HepG2 (cell line): ENCODE results near the gene LRBA. TPM values are rescaled to one million over a fixed set of nuclear protein-coding genes. Genes with fewer than 3 reads are reported as not detected.

ENCODE experiments used
- ATAC-seq: fragments of 200-7000 bp; cut with Tn5 transposase; 3 replicates; pipeline ENCODE4 v1.9.1; 2020; ENCODE audit warnings: mild to moderate bottlenecking, moderate library complexity
- BruUV-seq: library from RNA; stranded (reverse); fragments of 400-500 nt; replicated peaks from 2 replicates; lab custom pipeline; 2021; lab: Mats Ljungman, UMichigan
- CTCF ChIA-PET: fragments of 300-600 bp; formaldehyde crosslinking; extraction: SDS; loops from one replicate; lab custom pipeline; 2021; ENCODE audit warnings: low total read pairs, inconsistent platforms, low intra/inter-chr PET ratio; lab: Yijun Ruan, JAX
- POLR2A ChIA-PET: fragments of 350-600 bp; sonication (Branson Sonifier 250); formaldehyde crosslinking; loops from one replicate; lab custom pipeline; 2020; ENCODE audit warnings: antibody characterized with exemption, inconsistent platforms; lab: Yijun Ruan, JAX
- DNase-seq: peaks from one replicate; pipeline ENCODE4 v3.0.0-alpha.2; 2015; ENCODE audit warnings: low spot score
- FAIRE-seq: peaks from 3 replicates; lab custom pipeline; 2011; peaks lifted over from hg19 to GRCh38; lab: Jason Lieb, UNC
- H2AFZ ChIP-seq: one replicate; pipeline ENCODE4 v1.6.1; 2011; ENCODE audit warnings: low read length, inconsistent platforms
- H3K27ac ChIP-seq: fragments of 300-600 bp; 3 replicates; pipeline ENCODE4 v1.8.0; 2011; ENCODE audit warnings: mixed run types, mild to moderate bottlenecking, mixed read lengths, low read length, inconsistent platforms; ENCODE audit not compliant: insufficient read depth; ENCODE audit errors: extremely low read length
- H3K27me3 ChIP-seq, 2 experiments: fragments of 200-600 bp in 1 of 2; 2 replicates in 1 of 2; 3 replicates in 1 of 2; pipeline versions ENCODE4 v1.6.0 to v1.8.0; 2011; ENCODE audit warnings: low read length in 2 of 2, mild to moderate bottlenecking in 2 of 2, moderate library complexity in 2 of 2, inconsistent platforms in 1 of 2; ENCODE audit not compliant: insufficient read depth in 2 of 2, control insufficient read depth in 1 of 2
- H3K36me3 ChIP-seq, 2 experiments: fragments of 200-600 bp in 1 of 2; replicated peaks in 1 of 2; 2 replicates in 1 of 2; 3 replicates in 1 of 2; pipeline versions ENCODE4 v1.5.1 to v1.8.0; 2011; ENCODE audit warnings: low read length in 2 of 2, inconsistent platforms in 1 of 2; ENCODE audit not compliant: insufficient read depth in 2 of 2, control insufficient read depth in 1 of 2
- H3K4me1 ChIP-seq: 2 replicates; pipeline ENCODE4 v1.5.1; 2012; ENCODE audit warnings: low read length, inconsistent platforms; ENCODE audit not compliant: insufficient read depth
- H3K4me2 ChIP-seq: 2 replicates; pipeline ENCODE4 v1.6.0; 2011; ENCODE audit warnings: low read depth, low read length, inconsistent platforms
- H3K4me3 ChIP-seq, 3 experiments: fragments of 200-600 bp in 1 of 3; sonication (generic), shearing (Covaris generic) in 1 of 3; replicated peaks in 1 of 3; 2 replicates each; pipeline ENCODE4 v1.5.1; 2011 to 2016; ENCODE audit warnings: low read length in 3 of 3, inconsistent platforms in 2 of 3, low read depth in 2 of 3, mild to moderate bottlenecking in 2 of 3, control low read depth in 1 of 3, mixed read lengths in 1 of 3; ENCODE audit not compliant: insufficient read depth in 1 of 3
- H3K79me2 ChIP-seq: one replicate; pipeline ENCODE4 v1.6.1; 2011; ENCODE audit warnings: low read length, inconsistent platforms; ENCODE audit not compliant: insufficient read depth
- H3K9ac ChIP-seq: 2 replicates; pipeline ENCODE4 v1.6.0; 2011; ENCODE audit warnings: mild to moderate bottlenecking, low read depth, low read length, inconsistent platforms; ENCODE audit not compliant: insufficient read depth
- H3K9me3 ChIP-seq: 2 replicates; pipeline ENCODE4 v1.5.1; 2012; ENCODE audit warnings: mild to moderate bottlenecking, low read length
- H4K20me1 ChIP-seq: 2 replicates; pipeline ENCODE4 v1.6.0; 2011; ENCODE audit warnings: inconsistent platforms, mild to moderate bottlenecking, low read length, moderate library complexity; ENCODE audit not compliant: insufficient read depth
- BCLAF1 ChIP-seq: fragments of 450-650 bp; IDR thresholded peaks from 2 replicates; pipeline ENCODE4 v1.6.1; 2017; ENCODE audit warnings: mild to moderate bottlenecking
- CERS6 ChIP-seq: sonication (generic); formaldehyde crosslinking; IDR thresholded peaks from 2 replicates; pipeline ENCODE4 v1.5.0; 2020; ENCODE audit warnings: missing genetic modification reagents
- ZBTB26 ChIP-seq: IDR thresholded peaks from 2 replicates; pipeline ENCODE4 v1.6.1; 2016; ENCODE audit warnings: missing compliant biosample characterization, missing genetic modification reagents, borderline replicate concordance
- WGBS: methylation state at CpG from one replicate; pipeline ENCODE4 v1.1.6; 2017; ENCODE audit warnings: low lambda C conversion rate; 5-methylcytosine and 5-hydroxymethylcytosine counted together
- in situ Hi-C: cut with HindIII; loops from 2 replicates; pipeline ENCODE4 v1.10.0; 2017; ENCODE audit warnings: low pct_unique_long_range_greater_than_20kb; ENCODE audit not compliant: extremely low pct_ligation_motif_present
- intact Hi-C: fragments of 100-400 bp; cut with micrococcal nuclease; formaldehyde crosslinking; loops from one replicate; pipeline ENCODE4 v1.10.0; 2022; ENCODE audit not compliant: unreplicated experiment
- polyA plus RNA-seq, 8 experiments: library from polyadenylated mRNA; depleted of rRNA in 3 of 8; stranded (reverse) in 7 of 8; unstranded in 1 of 8; fragments of >200 nt; fragmentation: Illumina TruSeq in 4 of 8; extraction: Trizol in 4 of 8; gene quantifications; 2 replicates each; pipeline versions ENCODE4 v1.2.1 to v1.2.3, GENCODE V29; 2011 to 2016; ENCODE audit warnings: low read depth in 4 of 8, missing spikeins in 1 of 8, mixed read lengths in 1 of 8; ENCODE audit not compliant: insufficient read depth in 1 of 8
- total RNA-seq, 5 experiments: library from RNA; depleted of rRNA; stranded (reverse); fragments of >200 nt; fragmentation: Illumina TruSeq; extraction: Trizol; gene quantifications; 2 replicates each; pipeline ENCODE4 v1.2.3, GENCODE V29; 2016; ENCODE audit warnings: low read depth in 1 of 5

The LRBA gene
- total and polyA plus RNA-seq, 2 of the 13 experiments (the other 11 are each of a cell fraction or from before 2014, with no cell fraction given) = 21.0 to 37.2 TPM

- no peak for TF ChIP-seq ZBTB26 (CRISPR knock-in tag)
Measured at GRCh38 chr4:150323406-150324325, 691.4 kb downstream of the LRBA start (continued).

- no peak for ATAC-seq
- Histone ChIP-seq H3K27me3 (no peaks in the 10 kb centered on the region), H3K27ac (no peak overlapping the region)
- no peak for TF ChIP-seq BCLAF1
- no peak for TF ChIP-seq CERS6 (CRISPR knock-in tag)
- TF ChIP-seq, all 625 proteins: peak for 0
- H3K9ac ChIP-seq = no peak overlapping the region
- no peak for DNase-seq
- in situ Hi-C loops = no loop called here
- ChIA-PET CTCF (no interaction called here), POLR2A (no interaction called here)
- intact Hi-C loops = no loop called here
- H4K20me1 ChIP-seq = no peaks in the 10 kb centered on the region
- no peak overlapping the region for H2AFZ ChIP-seq
- no peaks in the 10 kb centered on the region for H3K79me2 ChIP-seq
- H3K9me3 ChIP-seq = no peaks in the 10 kb centered on the region
- 97% methylated on average over 4 of the region's 4 CpGs for WGBS
- no peak overlapping the region for H3K4me2 ChIP-seq
- no peaks in the 10 kb centered on the region; a peak in 1 of 5 replicates for H3K36me3 ChIP-seq
- no peaks in the 10 kb centered on the region for H3K4me1 ChIP-seq
- FAIRE-seq = no peak
- no peak overlapping the region for H3K4me3 ChIP-seq
- BruUV-seq = no TSS peak
Measured at GRCh38 chr4:150322646-150323045, 692.4 kb downstream of the LRBA start.
